Measurements from ENCODE around the gene ALMS1.
"Not testable (repeated sequence)": the region's sequence is repeated elsewhere in the genome, so short reads cannot be mapped to it uniquely, and the experiment has no call there.

ALMS1 gene

GRCh38 chr2:73385504-73386341 lies at the start of gene ALMS1:
TSS of gene ALMS1 (plus strand) at chr2:73385836. CDS start at chr2:73385869, 33 bp downstream.
- H3K27ac ChIP-seq = peak within 1 kb of the TSS; percentile 93
- TF ChIP-seq CTCF (conservative IDR thresholded peaks at IDR 0.05; ENCODE audit: low read depth) = no peak
- peak; percentile 82 for DNase-seq (ENCODE audit: low spot score)
- POLR2A ChIA-PET (ENCODE audit: low non-redundant PET) = interaction anchor here (0.6 to 0.7 kb wide), 2 partner anchors 33 to 469 kb away, joined by 3 read pairs; no protein-coding TSS in a partner anchor
- CTCF ChIA-PET = no interaction called here

- no peak for DNase-seq (ENCODE audit: low spot score)
- POLR2A ChIA-PET (ENCODE audit: low non-redundant PET) = no interaction called here
- H3K27ac ChIP-seq = no peak overlapping the region
- CTCF ChIA-PET = no interaction called here
- TF ChIP-seq CTCF (conservative IDR thresholded peaks at IDR 0.05; ENCODE audit: low read depth) = no peak
Observed at GRCh38 chr2:73337828-73338227, 47.8 kb upstream of the ALMS1 start.

GRCh38 chr2:73339201-73339600 lies 46.4 kb upstream of the ALMS1 start:
- POLR2A ChIA-PET (ENCODE audit: low non-redundant PET) = no interaction called here
- no peak overlapping the region for H3K27ac ChIP-seq
- no peak for TF ChIP-seq CTCF (conservative IDR thresholded peaks at IDR 0.05; ENCODE audit: low read depth)
- CTCF ChIA-PET = interaction anchor here (0.5 kb wide), 1 partner anchor 709 kb away, joined by 3 read pairs; no protein-coding TSS in a partner anchor
- no peak for DNase-seq (ENCODE audit: low spot score)

- TF ChIP-seq CTCF (conservative IDR thresholded peaks at IDR 0.05; ENCODE audit: low read depth) = no peak
- CTCF ChIA-PET = interaction anchor here (0.7 kb wide), 1 partner anchor 164 kb away, joined by 4 read pairs; no protein-coding TSS in a partner anchor
- no peak overlapping the region for H3K27ac ChIP-seq
- POLR2A ChIA-PET (ENCODE audit: low non-redundant PET) = no interaction called here
- no peak for DNase-seq (ENCODE audit: low spot score)
Observed at GRCh38 chr2:73341039-73341438, 44.6 kb upstream of the ALMS1 start.

GRCh38 chr2:73343992-73344391 lies 41.6 kb upstream of the ALMS1 start:
- CTCF ChIA-PET = no interaction called here
- no peak overlapping the region for H3K27ac ChIP-seq
- POLR2A ChIA-PET (ENCODE audit: low non-redundant PET) = no interaction called here
- no peak for DNase-seq (ENCODE audit: low spot score)
- no peak for TF ChIP-seq CTCF (conservative IDR thresholded peaks at IDR 0.05; ENCODE audit: low read depth)

- CTCF ChIA-PET = interaction anchor here (0.6 kb wide), 1 partner anchor 9 kb away, joined by 3 read pairs; no protein-coding TSS in a partner anchor
- DNase-seq (ENCODE audit: low spot score); H3K27ac ChIP-seq; POLR2A ChIA-PET (ENCODE audit: low non-redundant PET): not testable (repeated sequence)
Observed at GRCh38 chr2:73344747-73345146, 40.9 kb upstream of the ALMS1 start.

- DNase-seq (ENCODE audit: low spot score) = no peak
- no peak for TF ChIP-seq CTCF (conservative IDR thresholded peaks at IDR 0.05; ENCODE audit: low read depth)
- POLR2A ChIA-PET (ENCODE audit: low non-redundant PET) = no interaction called here
- CTCF ChIA-PET = interaction anchor here (0.6 kb wide), 1 partner anchor 18 kb away, joined by 5 read pairs; no protein-coding TSS in a partner anchor
- no peak overlapping the region for H3K27ac ChIP-seq
Observed at GRCh38 chr2:73350035-73350691, 35.5 kb upstream of the ALMS1 start.
